Activated naive CD4-positive, alpha-beta T cell treated with anti-CD3 and anti-CD28 coated beads, Interleukin-2, amount 10 ng/mL, durations not matched to agents 7 days and 5 days (primary cell): Measurements from ENCODE around the gene FTL.

Experiments
- CTCF ChIA-PET: fragments of 350-600 bp; sonication (Branson Sonifier 250); formaldehyde crosslinking; loops from one replicate; lab custom pipeline; 2021; ENCODE audit warnings: antibody characterized with exemption; lab: Charles Lee
- DNase-seq: peaks from one replicate; pipeline ENCODE4 v3.0.0-alpha.2; 2020
- H3K27ac Mint-ChIP-seq: one replicate; pipeline ENCODE4 v1.8.0; 2021; ENCODE audit warnings: mild to moderate bottlenecking, moderate library complexity, mixed read lengths
- H3K27me3 Mint-ChIP-seq: one replicate; pipeline ENCODE4 v1.8.0; 2021; ENCODE audit warnings: mild to moderate bottlenecking, mixed read lengths
- H3K36me3 Mint-ChIP-seq: one replicate; pipeline ENCODE4 v1.8.0; 2021; ENCODE audit warnings: mixed read lengths
- H3K4me1 Mint-ChIP-seq: one replicate; pipeline ENCODE4 v1.8.0; 2021; ENCODE audit warnings: mixed read lengths
- H3K4me3 Mint-ChIP-seq: one replicate; pipeline ENCODE4 v1.8.0; 2021; ENCODE audit warnings: mild to moderate bottlenecking, moderate library complexity, mixed read lengths
- H3K9me3 Mint-ChIP-seq: one replicate; pipeline ENCODE4 v1.8.0; 2021; ENCODE audit warnings: mixed read lengths

FTL gene

DNA sequence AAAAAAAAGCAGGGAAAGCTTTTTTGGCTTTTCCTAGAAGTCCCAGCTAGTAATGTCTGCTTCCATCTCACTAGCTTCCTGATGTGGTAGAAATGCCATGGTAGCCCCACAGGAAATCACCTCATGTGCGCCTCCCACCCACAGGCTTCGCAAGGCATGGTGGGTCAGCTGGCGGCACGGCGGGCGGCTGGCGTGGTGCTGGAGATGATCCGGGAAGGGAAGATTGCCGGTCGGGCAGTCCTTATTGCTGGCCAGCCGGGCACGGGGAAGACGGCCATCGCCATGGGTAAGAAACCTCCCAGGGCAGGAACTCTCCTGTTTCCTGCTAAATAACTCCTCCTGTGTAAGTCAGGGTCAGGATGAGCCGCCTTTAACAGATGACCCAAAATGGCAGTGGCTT lies 39.0 kb downstream of the FTL start:
- Mint-ChIP-seq H3K4me1 (peaks cover 7% of the 10 kb centered on the region), H3K4me3 (no peak overlapping the region), H3K36me3 (peaks cover 35% of the 10 kb centered on the region), H3K9me3 (no peaks in the 10 kb centered on the region), H3K27me3 (no peaks in the 10 kb centered on the region), H3K27ac (no peak overlapping the region)
- CTCF ChIA-PET: interaction anchor here (3.6 kb wide), 1 partner anchor 11 kb away, joined by 12 read pairs; the partner anchor contains the start of genes GYS1 and RUVBL2
- DNase-seq: no peak

DNA sequence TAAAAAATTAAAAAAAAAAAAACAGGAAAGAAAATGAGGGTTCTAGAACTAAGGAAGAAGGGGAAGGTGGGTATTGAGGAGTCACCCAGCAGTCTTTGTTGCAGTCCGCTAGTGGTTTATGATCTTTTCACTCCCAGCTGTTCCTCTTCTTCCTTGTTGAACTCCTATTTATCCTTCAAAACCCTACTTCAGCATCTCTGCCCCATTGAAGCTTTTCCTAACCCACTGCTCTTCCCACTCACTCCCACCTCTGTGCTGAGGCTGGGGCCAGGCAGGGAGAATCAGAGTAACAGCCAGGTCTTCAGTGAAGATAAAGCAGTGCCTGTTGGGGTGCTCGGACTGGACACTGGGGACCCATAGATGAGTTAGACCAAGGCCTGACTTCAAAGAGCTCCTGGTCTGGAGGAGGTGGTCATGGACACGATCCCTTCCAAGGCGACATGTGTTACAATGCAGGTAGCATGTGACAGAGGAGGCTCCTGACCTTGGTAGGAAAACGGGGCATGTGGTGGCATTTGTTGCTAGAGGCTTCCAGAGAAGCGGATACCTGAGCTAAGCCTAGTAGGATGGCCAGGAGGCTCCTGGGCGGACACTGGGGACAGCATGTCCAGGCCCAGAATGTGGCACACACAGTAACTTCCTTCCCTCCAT lies 40.0 kb downstream of the FTL start:
- Mint-ChIP-seq H3K4me1 (no peaks in the 10 kb centered on the region), H3K27me3 (no peaks in the 10 kb centered on the region), H3K4me3 (no peak overlapping the region), H3K9me3 (no peaks in the 10 kb centered on the region), H3K27ac (no peak overlapping the region), H3K36me3 (peaks cover 33% of the 10 kb centered on the region)
- CTCF ChIA-PET: interaction anchor here (3.6 kb wide), 1 partner anchor 12 kb away, joined by 12 read pairs; the partner anchor contains the start of genes GYS1 and RUVBL2
- no peak for DNase-seq

- no peaks in the 10 kb centered on the region for H3K27me3 Mint-ChIP-seq
- no peaks in the 10 kb centered on the region for H3K9me3 Mint-ChIP-seq
- H3K36me3 Mint-ChIP-seq: peaks cover 38% of the 10 kb centered on the region
- no peak overlapping the region for H3K27ac Mint-ChIP-seq
- no peaks in the 10 kb centered on the region for H3K4me1 Mint-ChIP-seq
- no peak for DNase-seq
- H3K4me3 Mint-ChIP-seq: no peak overlapping the region
- CTCF ChIA-PET: interaction anchor here (3.6 to 3.8 kb wide), 2 partner anchors 8 to 13 kb away, joined by 12 to 27 read pairs; partner anchors contain the start of genes GYS1 and RUVBL2
These were observed 41.8 kb downstream of the FTL start for GRCh38 chr19:49006905-49007304.

GRCh38 chr19:49009828-49010227 lies 44.7 kb downstream of the FTL start:
- Mint-ChIP-seq H3K27ac (no peak overlapping the region), H3K36me3 (peaks cover 26% of the 10 kb centered on the region), H3K9me3 (no peaks in the 10 kb centered on the region), H3K27me3 (no peaks in the 10 kb centered on the region), H3K4me3 (no peak overlapping the region), H3K4me1 (no peaks in the 10 kb centered on the region)
- DNase-seq: no peak
- CTCF ChIA-PET: interaction anchor here (1.4 to 3.8 kb wide), 4 partner anchors 8 to 16 kb away, joined by 3 to 27 read pairs (median 6); partner anchors contain the start of gene RUVBL2

GRCh38 chr19:49010453-49010852 lies 45.3 kb downstream of the FTL start:
- no peak for DNase-seq
- Mint-ChIP-seq H3K27ac (no peak overlapping the region), H3K4me3 (no peak overlapping the region), H3K9me3 (no peaks in the 10 kb centered on the region), H3K27me3 (no peaks in the 10 kb centered on the region), H3K36me3 (peaks cover 23% of the 10 kb centered on the region), H3K4me1 (no peaks in the 10 kb centered on the region)
- CTCF ChIA-PET: interaction anchor here (1.8 to 3.8 kb wide), 2 partner anchors 12 to 17 kb away, joined by 7 to 27 read pairs; partner anchors contain the start of gene RUVBL2

DNA sequence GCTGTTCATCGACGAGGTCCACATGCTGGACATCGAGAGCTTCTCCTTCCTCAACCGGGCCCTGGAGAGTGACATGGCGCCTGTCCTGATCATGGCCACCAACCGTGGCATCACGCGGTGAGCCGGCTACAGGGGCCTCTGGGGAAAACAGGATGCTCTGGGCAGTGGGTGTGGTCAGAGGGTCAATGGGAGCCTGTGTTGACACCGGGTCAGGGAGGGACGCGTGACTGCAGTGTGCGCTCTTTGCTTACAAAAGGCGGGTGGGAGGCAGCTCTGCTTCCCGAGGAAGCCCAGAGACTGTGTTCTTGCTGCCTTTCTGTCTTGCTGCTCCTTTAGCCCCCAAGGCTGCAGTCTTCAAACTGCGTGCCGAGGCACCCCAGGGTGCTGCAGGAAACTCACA lies 46.1 kb downstream of the FTL start:
- H3K9me3 Mint-ChIP-seq: no peaks in the 10 kb centered on the region
- H3K4me3 Mint-ChIP-seq: no peak overlapping the region
- no peaks in the 10 kb centered on the region for H3K4me1 Mint-ChIP-seq
- H3K27me3 Mint-ChIP-seq: no peaks in the 10 kb centered on the region
- CTCF ChIA-PET: interaction anchor here (1.8 kb wide), 1 partner anchor 17 kb away, joined by 7 read pairs; the partner anchor contains the start of gene RUVBL2
- peaks cover 26% of the 10 kb centered on the region for H3K36me3 Mint-ChIP-seq
- no peak overlapping the region for H3K27ac Mint-ChIP-seq
- no peak for DNase-seq

DNA sequence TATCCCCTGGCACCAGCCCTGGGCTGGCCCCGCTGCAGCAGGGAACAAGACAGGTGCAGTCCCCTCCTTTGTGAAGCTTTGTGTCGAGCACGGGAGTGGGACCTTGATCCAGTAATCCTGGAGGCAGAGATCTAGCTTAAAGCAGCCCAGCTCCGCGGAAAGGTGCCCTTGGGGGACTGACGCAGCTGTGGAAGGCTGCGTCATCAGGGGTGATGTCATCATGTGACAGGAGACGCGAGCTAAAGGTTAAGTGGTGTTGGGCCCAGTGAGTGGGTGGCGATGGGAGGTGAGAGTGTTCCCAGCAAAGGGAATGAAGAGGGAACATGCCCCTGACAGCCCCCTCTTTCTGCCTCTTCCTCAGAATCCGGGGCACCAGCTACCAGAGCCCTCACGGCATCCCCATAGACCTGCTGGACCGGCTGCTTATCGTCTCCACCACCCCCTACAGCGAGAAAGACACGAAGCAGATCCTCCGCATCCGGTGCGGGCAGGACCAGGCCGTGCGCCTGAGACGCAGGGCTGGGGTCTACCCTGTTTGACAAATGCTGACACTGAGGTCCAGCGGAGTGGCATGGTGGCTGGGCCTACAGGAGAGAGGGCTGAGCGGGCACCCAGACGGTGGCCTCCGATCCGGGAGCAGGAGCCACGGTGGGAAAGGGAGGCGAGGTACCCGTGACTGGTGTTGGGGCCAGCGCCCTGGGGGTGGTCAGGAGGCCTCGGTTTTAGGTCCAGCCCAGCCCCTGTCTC lies 49.2 kb downstream of the FTL start:
- DNase-seq: no peak
- Mint-ChIP-seq H3K27ac (no peak overlapping the region), H3K4me1 (peaks cover 19% of the 10 kb centered on the region), H3K4me3 (no peak overlapping the region), H3K27me3 (peaks cover 16% of the 10 kb centered on the region), H3K9me3 (no peaks in the 10 kb centered on the region), H3K36me3 (peaks cover 20% of the 10 kb centered on the region)
- CTCF ChIA-PET: interaction anchor here (1.0 to 2.8 kb wide), 3 partner anchors 13 to 21 kb away, joined by 4 to 14 read pairs (median 8); partner anchors contain the start of genes GYS1 and RUVBL2

DNA sequence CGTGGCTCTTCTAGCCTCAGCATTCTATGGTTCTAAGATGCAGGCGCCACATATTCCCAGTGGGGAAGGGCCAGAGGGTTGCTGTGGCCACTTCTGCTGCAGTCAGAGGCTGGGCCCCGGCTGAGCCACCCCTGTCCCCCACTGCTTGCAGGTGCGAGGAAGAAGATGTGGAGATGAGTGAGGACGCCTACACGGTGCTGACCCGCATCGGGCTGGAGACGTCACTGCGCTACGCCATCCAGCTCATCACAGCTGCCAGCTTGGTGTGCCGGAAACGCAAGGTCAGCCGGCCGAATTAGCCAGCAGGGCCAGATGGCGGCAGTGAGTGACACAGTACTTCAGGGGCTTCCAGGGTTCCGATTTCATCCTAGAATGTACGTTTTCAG lies 49.8 kb downstream of the FTL start:
- H3K27ac Mint-ChIP-seq: no peak overlapping the region
- DNase-seq: no peak
- peaks cover 24% of the 10 kb centered on the region for H3K4me1 Mint-ChIP-seq
- H3K36me3 Mint-ChIP-seq: peaks cover 16% of the 10 kb centered on the region
- H3K27me3 Mint-ChIP-seq: peaks cover 21% of the 10 kb centered on the region
- no peaks in the 10 kb centered on the region for H3K9me3 Mint-ChIP-seq
- no peak overlapping the region for H3K4me3 Mint-ChIP-seq
- CTCF ChIA-PET: no interaction called here

- H3K27me3 Mint-ChIP-seq: peaks cover 35% of the 10 kb centered on the region
- no peaks in the 10 kb centered on the region for H3K9me3 Mint-ChIP-seq
- peaks cover 30% of the 10 kb centered on the region for H3K4me1 Mint-ChIP-seq
- no peak overlapping the region for H3K27ac Mint-ChIP-seq
- H3K36me3 Mint-ChIP-seq: peaks cover 10% of the 10 kb centered on the region
- H3K4me3 Mint-ChIP-seq: no peak overlapping the region
- CTCF ChIA-PET: interaction anchor here (0.9 kb wide), 1 partner anchor 19 kb away, joined by 3 read pairs; no protein-coding TSS in a partner anchor
- no peak for DNase-seq
These were observed 51.1 kb downstream of the FTL start for GRCh38 chr19:49016067-49016839.
